ENCODE measurements around the gene ATP2B2.

Gene ATP2B2

DNA sequence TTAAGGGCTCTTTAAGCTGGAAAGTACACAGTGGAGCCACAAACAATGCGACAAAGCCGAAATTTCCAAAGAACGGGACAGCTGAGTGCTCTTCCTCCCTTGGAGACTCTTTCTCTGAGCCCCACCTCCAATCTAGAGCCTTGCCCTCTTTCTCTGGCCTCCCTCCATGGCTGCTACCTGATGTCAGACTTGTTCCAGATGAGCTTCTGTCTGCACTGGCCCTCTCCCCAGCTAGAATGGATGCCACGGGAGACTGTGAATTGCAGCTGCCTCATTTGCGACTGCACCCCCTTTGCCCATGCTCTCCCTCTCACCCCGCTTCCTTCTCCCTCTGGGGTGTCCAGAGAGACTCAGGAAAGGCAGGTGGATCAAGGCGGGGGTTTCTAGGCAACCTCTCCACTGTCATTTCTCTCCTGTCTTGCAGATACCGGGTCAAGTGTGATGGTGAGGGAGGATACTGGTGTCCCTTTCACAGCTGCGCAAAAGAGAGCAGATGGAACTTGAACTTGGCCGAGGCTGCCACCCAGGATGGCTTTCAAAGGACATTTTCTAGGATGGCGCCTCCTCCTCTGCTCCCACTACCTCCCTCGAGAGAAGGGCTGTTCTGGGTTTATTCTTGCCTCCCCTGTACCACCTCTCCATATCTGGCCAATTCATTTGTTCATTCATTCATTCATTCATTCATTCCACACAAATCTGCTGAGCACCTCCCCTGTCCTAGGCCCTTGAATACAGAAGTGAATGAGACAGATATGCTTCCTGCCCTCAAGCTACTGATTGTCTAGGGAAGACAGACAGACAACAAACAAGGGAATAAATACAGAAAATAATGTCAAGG is 12.8 kb downstream of the ATP2B2 start:
- DNase-seq: no peak

DNA sequence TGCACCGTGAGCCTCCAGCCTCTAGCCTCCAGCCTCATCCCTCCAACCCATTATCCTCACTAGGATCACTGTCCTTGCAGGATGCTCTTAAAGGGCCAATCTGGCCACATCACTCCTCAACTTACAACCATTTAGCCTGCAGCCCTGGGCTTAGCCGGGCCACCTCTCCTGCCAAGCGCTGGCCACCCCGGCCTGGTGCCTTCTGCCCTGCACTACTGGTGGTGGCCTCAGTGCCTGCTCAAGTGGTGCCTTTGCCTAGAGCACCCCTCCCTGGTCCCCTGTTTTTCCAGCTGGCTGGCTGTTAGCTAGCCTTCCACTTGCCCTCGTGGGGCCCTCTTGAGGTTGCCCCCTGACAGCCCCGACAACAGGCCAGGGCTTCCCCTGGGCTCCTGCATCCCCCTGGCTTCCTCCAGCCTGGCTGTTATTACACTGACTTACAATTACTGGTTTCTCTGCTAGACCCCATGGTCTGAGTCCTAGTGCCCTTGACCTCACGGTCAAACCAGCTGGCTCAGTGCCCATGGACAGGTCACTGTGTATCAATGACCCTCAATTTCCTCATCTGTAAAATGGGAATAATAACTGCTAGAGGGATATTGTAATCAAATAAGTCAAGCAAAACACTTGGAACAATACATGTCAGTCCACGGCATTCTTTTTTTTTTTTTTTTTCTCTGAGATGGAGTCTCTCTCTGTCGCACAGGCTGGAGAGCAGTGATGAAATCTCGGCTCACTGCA is 15.5 kb downstream of the ATP2B2 start:
- no peak for DNase-seq

DNA sequence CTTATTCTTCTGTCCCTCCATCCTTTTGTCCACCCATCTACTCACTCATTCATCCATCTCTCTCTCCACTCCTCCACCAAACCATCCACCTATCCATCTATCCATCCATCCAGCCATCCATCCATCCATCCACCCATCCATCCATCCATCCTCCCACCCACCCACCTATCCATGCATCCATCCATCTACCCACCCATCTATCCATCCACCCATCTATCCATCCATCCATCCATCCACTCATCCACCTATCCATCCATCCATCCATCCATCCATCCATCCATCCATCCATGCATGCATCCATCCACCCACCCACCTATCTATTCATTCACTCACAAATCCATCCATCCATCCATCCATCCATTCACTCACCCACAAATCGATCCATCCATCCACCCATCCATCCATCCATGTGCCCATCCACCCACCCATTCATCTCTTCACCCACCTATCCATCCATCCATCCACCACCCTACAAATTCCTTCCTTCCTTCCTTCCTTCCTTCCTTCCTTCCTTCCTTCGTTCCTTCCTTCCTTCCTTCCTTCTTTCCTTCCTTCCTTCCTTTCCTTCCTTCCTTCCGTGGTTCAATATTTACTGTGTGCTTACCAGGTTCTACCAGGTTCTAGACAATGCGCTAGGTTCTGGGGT is 17.3 kb downstream of the ATP2B2 start:
- no peak for DNase-seq

DNA sequence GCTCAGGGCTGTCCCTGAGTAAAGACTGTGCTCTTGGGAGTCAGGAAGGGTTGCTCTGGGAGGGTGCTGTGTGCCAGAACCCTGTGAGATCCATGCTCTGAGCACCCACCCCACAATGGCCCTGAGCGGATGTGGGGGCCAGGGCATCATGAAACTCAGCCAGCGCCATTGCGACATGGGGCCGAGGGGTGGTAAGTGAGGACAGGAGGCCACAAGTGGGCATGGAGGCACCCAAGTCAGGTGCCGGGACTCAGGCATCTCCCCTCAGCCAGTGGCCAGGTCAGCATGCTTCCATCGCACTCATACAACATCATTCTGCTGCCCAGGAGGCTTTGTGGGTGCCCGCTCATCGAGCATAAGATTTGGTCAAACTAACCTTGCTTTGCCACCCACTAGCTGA is 19.6 kb downstream of the ATP2B2 start:
- DNase-seq: no peak

DNA sequence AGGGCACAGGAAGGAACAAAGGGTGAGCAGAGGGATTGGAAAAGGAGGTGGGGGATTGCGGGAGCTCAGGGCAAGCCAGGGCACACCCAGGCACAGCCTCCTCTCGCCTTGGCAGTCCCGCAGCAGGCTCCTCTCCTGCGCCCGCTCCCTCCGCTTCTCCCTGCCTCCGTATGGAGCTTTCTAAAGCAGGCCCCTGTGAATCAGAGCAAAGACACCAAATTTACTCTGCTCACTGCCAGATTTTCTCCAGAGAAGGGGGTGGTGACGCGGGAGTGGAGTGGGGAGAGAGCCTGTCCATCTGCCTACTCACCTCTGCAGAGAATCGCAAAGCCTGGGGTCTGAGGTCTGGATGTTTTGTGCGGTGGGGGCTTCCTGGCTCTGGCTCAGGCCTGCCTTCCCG is 20.0 kb downstream of the ATP2B2 start:
- DNase-seq: no peak

DNA sequence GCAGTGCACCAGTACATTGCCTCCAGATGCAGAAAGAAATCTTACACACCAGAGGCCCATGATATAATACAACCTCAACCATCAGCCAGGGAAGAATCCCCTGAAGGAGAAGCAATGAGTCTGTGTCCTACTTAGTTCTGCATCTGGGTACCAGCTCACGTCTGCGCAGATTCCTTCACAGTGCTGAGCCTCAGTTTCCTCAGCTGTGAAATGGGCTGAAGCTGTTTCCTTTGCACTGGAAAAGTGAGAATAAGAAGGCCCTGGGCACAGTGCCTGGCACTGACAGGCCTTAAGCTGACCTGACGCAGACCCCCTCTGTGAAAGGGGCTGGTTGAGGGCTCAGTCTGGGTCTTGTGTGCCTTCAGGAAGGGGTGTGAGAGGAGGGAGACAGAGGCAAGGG is 20.7 kb downstream of the ATP2B2 start:
- no peak for DNase-seq

DNA sequence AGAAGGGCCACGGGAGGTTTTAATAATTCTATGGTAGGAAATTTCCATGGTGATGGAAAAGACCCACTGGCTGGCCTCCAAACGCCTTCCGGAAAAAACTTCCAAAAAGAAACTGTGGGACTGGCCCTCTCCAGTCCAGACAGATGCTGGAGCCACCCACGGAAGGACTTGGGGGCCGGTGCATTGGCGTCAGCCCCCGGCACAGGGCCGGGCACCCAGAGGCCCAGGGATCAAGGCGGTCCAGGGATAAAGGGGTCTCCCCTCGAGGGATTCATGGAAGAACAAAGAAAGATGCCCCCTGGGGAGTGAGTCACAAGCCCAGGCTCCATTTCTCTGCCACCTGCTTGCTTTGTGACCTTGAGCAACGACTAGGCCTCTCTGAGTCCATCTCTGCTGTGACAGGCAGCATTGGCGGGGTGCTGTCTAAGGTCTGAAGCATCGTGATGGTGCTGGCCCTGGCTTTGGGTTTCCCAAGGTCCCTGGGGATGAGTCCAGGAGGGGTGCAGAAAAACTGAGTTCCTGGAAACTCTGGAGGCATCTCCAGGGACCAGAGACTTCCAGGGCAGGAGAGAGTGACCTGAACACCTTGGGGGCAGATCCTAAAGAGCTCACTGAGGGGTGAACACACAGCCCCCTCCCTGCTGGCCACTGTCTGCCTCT is 21.6 kb downstream of the ATP2B2 start:
- no peak for DNase-seq

DNA sequence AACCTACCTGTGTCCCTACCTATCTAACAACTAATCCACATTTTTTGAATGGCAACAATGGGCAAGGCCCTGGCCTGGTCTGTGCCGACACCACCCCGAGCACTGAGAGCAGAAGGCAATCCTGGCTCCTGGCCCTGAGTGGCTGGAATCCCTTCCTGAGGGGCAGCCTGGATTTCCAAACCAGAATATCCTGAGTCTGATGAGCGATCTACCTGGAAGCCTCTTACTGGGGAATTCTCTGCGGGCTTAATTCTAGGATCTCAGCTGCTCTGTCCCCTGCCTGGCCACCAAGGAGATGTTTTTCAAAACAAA is 22.1 kb downstream of the ATP2B2 start:
- no peak for DNase-seq

DNA sequence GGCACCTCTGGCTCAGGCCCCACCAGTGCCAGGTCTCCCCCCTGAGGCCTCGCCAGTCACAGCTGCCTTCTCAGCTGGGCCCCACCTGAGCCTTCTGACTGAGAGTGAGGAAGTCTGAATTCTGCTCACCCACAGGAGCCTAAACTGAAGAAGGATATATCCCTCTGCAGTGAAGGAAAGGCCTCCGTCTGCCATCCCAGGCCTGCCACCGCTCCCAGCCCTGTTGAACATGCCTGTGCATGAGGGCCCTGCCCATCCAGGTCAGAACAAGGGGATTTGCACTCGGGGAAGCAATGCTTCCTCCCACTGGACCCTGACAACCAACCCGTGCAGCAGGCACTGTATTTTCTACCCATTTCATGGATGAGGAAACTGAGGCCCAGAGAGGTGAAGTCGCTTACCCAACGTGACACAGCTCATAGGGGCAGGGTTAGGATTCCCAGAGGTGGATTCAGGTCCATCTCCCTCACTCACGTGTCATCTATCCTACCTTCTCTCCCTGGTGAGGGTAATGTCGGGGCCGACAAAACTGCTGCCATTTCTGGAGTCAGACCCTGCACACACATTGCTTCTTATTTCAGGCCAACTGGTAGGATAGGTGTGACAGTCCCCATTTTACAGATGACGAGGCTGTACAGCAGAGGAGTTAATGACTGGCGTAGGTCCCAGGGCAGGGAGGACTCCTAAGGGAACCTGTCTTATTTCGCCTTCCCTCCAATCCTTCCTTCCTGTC is 22.6 kb downstream of the ATP2B2 start:
- DNase-seq: no peak

DNA sequence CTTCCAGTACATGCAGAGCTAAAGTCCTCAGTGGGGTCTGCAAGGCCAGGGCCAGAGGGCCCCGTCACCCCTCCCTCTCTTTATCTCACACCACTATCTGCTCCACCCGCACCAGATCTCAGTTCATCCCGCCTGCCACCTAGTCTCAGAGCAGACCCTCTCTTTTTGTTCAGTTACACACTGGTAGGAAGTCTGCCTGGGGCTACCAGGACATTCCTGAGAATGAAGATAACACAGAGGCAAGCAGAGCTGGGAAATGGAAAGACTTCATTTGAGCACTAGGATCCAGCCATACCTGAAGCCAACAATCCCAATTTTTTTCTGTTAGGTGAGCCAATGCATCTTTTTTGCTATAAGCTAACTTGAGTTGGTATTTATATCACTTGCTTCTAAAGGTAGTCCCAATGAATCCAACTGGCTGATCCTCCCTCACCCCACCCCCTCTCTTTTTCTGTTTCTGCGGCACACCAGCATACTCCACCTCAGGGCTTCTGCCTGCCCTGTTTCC is 24.5 kb downstream of the ATP2B2 start:
- DNase-seq: no peak

DNA sequence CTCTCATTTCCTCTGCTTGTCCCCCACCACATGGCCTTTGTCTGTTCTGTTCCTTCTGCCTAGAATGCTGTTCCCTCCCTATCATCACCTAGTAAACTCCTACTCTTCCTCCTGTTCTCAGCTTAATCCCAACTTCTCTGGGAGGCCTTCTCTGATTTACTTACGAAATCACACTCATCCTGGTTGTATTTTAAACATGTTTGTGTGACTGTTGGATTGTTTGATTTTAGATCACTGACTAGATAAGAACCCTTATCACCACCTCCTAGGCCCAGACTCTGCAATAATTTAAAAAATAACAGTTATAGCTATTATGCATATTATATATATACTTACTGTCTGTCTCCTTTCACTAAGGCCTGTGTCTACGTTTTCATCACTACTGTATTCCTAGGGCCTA is 26.1 kb downstream of the ATP2B2 start:
- DNase-seq: no peak

DNA sequence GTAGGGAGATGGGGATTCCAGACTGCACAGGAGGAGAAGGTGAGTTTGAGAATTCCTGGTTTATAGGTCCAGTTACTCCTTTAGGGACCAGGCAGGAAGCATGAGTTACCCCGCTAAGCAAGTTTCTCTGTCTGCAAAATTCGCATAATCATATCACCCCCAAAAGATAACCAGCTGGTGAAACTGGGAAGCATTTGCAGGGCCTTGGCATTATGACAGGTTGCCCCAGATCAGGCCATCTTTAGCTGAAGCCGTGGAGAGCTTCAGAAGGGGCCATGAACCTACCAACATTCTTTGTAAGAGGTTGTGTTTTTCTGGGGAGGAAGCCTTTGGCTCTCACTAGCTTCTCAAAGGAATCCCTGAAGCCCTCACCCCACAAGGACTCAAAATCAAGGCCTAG is 29.4 kb downstream of the ATP2B2 start:
- no peak for DNase-seq

DNA sequence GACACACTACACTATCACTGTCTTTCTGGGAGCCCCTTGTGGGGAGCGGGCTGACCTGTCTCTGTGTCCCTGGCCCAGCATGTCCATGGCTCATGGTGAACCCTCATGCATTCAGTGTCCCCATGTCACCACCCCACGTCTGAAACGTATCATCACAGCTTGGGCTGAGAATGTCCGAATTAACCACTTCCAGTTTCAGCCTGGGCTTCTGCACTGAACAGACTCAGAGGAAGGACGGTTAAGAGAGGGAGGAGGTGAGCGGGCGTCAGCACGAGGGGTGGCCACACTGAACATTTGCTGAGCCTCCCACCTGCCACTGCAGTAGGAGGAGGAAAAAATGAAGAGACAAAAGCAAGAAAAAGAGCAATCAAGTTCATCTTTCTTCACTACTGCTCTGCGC is 30.5 kb downstream of the ATP2B2 start:
- DNase-seq: no peak

DNA sequence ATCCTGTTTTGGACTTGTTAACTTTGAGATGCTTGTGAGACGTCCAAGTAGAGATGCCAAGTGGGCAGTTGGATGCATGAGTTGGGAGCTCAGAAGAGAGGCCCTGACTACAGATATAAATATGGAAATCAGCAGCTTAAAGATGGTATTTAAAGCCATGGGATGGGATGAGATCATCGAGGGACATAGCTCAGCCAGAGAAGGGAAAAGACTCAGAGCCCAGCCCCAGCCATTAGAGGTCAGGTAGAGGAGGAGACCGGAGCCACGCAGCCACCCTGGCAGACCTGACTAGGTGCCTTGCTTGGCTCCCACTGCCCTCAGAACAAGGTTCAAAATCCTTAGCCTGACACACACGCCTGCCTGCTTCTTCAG is 31.1 kb downstream of the ATP2B2 start:
- DNase-seq: no peak

DNA sequence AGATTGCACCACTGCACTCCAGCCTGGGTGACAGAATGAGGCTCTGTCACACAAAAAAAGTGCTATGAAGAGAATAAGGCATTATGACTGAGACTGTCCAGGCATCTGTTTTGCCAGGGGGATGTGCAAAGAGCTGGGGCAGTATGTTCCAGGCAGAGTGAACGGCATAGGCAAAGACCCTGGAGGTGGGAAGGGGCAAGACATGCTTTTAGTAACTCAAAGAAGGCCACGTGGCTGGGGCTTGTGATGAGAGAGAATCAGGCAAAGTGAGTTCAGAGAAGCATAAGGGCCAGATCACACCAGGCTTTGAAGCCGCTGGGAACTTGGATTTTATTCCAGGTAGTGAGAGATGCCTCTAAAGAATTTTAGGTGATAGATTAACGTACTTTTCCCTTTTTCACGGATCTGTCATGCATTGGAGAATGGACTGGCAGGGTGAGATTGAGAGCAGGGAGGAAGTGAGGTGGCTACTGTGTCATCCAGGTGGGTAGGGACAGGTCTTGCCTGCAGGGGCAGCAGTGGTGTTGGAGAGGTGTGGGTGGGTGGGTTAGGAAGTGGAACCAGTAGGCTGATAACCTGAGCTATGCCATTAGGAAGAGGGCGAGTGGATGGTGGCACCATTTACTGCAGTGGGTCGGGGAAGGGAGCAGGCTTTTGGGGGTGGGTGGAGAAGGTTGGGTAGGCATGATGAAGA is 31.7 kb downstream of the ATP2B2 start:
- no peak for DNase-seq

DNA sequence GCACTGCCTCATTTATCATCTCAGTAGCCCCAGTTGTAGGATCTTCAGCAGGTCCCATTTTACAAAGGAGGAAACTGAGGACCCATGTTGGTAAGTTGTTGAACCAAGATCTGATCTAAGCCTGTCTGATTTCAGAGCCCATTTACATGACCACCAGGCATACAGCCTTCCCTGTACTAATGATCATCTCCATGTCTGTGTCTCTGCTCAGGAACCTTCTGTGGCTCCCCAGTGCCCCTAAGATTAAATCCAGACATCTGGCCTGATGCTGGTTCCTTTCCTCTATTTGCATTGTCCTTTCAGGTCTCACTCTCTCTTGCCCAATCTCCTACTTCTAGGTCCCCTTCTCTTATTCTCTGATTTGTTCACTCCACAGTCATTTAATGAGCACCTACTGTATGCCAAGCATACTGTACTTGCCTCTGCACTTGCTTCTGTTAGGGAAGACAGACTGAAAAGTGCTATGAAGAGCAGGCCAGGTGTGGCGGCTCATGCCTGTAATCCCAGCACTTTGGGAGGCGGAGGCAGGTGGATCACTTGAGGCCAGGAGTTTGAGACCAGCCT is 32.4 kb downstream of the ATP2B2 start:
- no peak for DNase-seq

DNA sequence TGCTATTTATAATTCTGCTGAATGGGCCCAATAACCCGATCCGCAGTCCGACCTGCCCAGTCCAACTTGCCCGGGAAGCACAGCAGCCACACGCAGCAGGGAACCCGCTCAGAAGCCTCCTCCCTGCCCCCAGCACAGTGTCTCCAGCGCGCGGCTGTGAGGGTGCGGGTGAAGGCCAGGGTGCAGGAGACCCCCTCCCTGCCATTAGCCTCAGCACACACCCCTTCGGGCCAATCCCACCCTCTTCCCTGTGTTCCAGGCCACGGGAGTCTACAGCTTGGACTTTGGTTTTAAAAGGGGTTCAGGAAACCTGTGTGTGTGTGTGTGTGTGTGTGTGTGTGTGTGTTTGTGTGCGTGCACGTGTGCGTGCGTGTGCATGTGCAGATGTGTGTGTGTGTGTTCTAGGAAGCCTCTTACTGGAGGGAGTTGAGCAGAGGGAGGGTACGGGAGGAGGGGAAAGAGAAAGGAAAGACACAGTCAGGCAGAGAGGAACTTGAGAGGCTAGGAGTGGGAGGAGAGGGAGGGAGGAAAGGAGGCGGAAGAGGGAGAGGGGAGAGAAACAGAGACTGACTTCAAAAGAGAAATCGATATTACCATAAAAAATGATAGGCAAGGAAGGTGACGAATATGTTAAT is 34.2 kb downstream of the ATP2B2 start:
- peak; percentile 47 for DNase-seq

DNA sequence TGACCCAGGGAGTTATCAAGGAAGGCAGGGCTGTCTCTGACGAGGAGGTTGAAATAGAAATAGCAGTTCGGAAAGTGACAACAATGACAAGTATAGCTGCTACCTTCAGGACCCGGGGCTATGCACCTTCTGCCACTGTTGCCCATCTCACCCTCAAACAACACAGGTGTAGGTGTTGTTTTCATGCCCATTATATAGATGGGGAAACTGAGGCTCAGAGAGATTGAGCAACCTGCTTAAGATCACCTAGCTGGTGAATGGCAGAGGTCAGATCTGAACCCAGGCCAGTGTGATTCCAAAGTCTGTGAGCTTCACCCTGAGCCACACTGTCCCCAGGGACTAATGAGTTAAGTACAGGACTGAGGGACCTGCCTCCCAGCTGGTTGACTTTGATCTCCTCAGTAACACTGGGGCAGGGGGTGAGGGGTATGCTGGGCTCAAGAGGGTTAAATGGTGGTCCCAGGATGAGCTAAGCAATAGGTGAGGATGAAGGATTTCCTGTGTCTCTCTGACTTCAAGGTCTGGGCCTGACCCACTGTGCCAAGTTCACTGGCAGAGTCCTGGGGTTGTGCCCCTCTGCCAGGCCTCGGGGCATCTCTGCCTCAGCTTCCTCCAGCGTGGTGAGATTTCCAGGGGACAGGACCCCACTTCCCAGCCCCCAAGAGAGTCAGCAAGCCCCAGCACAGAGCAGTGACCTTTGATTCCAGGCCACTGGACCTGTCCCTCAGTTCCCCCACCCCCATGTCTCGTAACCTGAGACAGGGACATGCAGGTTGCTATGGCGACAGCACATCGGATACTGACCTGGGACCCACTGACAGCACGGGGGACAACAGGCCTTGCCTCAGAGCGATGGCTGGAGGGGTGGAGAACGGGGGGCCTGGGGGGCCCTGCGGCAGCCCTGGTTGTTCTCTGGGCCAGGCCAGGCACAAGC is 35.0 kb downstream of the ATP2B2 start:
- no peak for DNase-seq

DNA sequence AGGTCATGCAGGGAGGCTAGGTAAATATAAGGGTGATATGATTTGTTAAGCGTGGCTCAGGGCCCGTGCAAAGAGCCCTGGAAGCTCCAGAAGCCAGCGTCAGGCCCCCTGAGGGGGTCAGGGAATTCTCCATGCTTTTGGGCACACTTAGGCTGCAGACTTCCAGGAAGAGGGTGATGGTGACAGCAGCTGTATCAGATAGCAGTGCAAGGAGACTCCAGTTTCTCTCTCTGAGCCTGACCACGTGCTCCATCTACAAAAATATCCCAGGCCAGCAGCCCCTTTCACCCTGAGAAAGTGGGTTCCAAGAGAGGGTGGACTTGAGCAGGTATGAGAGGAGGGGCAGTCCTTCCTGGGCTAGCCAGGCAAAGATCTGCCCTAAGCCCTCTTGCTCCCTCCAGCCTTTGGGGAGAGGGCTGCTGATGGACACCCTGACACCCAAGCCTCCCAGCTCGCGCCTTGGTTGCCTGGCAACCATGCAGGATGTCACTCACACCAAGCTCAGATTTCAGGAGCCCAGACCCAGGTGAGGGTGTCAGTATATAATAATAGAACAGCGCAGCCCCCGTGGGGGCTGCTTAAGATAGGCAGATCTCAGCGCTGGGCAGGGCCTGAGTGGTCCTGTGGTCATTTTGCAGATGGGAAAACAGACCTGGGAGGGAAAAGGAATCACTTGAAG is 35.8 kb downstream of the ATP2B2 start:
- no peak for DNase-seq
